Measurements from ENCODE around the gene FOXA3.

The FOXA3 gene

GRCh38 chr19:45902651-45903625, 38.8 kb downstream of the FOXA3 start:
- TF ChIP-seq CTCF (conservative IDR thresholded peaks at IDR 0.05; ENCODE audit: low read depth, low read length) = no peak

GRCh38 chr19:45905011-45905410, 40.9 kb downstream of the FOXA3 start:
- no peak for TF ChIP-seq CTCF (conservative IDR thresholded peaks at IDR 0.05; ENCODE audit: low read depth, low read length)
- H3K4me3 ChIP-seq (ENCODE audit: low read length) = no peak overlapping the region
- DNase-seq (ENCODE audit: low read depth) = no peak

More at GRCh38 chr19:45902651-45903625, 38.8 kb downstream of the FOXA3 start:
- peak; percentile 76 for DNase-seq (ENCODE audit: low read depth)
- H3K4me3 ChIP-seq (ENCODE audit: low read length) = peak overlapping the region; percentile 83

GRCh38 chr19:45906221-45906620, 42.1 kb downstream of the FOXA3 start:
- no peak for DNase-seq (ENCODE audit: low read depth)
- TF ChIP-seq CTCF (conservative IDR thresholded peaks at IDR 0.05; ENCODE audit: low read depth, low read length) = no peak

GRCh38 chr19:45908956-45909355, 44.8 kb downstream of the FOXA3 start:
- DNase-seq (ENCODE audit: low read depth) = no peak
- no peak for TF ChIP-seq CTCF (conservative IDR thresholded peaks at IDR 0.05; ENCODE audit: low read depth, low read length)
- no peak overlapping the region for H3K4me3 ChIP-seq (ENCODE audit: low read length)

More at GRCh38 chr19:45906221-45906620, 42.1 kb downstream of the FOXA3 start:
- no peak overlapping the region for H3K4me3 ChIP-seq (ENCODE audit: low read length)

GRCh38 chr19:45911291-45911690, 47.2 kb downstream of the FOXA3 start:
- no peak overlapping the region for H3K4me3 ChIP-seq (ENCODE audit: low read length)
- no peak for TF ChIP-seq CTCF (conservative IDR thresholded peaks at IDR 0.05; ENCODE audit: low read depth, low read length)
- DNase-seq (ENCODE audit: low read depth) = no peak

GRCh38 chr19:45913874-45914830, 50.0 kb downstream of the FOXA3 start, which contains the start of gene NANOS2:
Gene NANOS2 (minus strand): TSS chr19:45914778. CDS start chr19:45914693, 85 bp downstream.
- DNase-seq (ENCODE audit: low read depth) = no peak
- no peak within 1 kb of the TSS for H3K4me3 ChIP-seq (ENCODE audit: low read length)
- peak; percentile 24 for TF ChIP-seq CTCF (conservative IDR thresholded peaks at IDR 0.05; ENCODE audit: low read depth, low read length)

Measured in retinal pigment epithelial cell (primary cell).